ENCODE data around the gene LCP1.

DNA sequence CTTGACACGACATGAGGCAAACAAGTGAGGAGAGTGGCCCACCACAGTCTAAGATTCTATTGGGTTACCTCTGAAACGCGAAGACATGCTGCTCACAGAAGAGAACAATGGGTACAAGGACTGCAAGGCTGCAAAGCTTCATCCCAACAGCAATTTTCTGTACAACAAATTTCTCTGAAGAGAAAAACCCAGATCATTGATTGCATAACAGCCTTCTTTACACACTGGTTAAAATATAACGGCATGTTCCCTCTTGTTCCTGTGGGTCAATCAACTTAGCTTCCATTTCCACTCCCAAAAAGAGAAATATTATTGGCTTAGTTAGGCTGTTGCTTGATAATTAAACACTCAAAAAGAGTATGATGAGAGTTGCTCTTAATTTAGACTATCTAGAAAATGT lies 77.1 kb downstream of the LCP1 start, which contains the start of gene CPB2:
- TF ChIP-seq AEBP2 (tag by site-specific recombination; IDR thresholded peaks at IDR 0.05; ENCODE audit: borderline replicate concordance) (no peak), ZNF791 (tag by site-specific recombination; IDR thresholded peaks at IDR 0.05) (no peak), SALL2 (tag by site-specific recombination; IDR thresholded peaks at IDR 0.05; ENCODE audit: borderline replicate concordance) (no peak), CTCF (tag by site-specific recombination; IDR thresholded peaks at IDR 0.05) (no peak), TCF7L2 (IDR thresholded peaks at IDR 0.05; ENCODE audit: borderline replicate concordance, low read depth, low read length) (no peak), ZNF664 (tag by site-specific recombination; IDR thresholded peaks at IDR 0.05) (no peak), ZBTB21 (tag by site-specific recombination; IDR thresholded peaks at IDR 0.05) (no peak), ZNF701 (tag by site-specific recombination; IDR thresholded peaks at IDR 0.05) (no peak), ZNF23 (tag by site-specific recombination; IDR thresholded peaks at IDR 0.05; ENCODE audit: borderline replicate concordance) (no peak), ZNF658 (tag by site-specific recombination; IDR thresholded peaks at IDR 0.05) (no peak)
- TF ChIP-seq, protein P1, sequence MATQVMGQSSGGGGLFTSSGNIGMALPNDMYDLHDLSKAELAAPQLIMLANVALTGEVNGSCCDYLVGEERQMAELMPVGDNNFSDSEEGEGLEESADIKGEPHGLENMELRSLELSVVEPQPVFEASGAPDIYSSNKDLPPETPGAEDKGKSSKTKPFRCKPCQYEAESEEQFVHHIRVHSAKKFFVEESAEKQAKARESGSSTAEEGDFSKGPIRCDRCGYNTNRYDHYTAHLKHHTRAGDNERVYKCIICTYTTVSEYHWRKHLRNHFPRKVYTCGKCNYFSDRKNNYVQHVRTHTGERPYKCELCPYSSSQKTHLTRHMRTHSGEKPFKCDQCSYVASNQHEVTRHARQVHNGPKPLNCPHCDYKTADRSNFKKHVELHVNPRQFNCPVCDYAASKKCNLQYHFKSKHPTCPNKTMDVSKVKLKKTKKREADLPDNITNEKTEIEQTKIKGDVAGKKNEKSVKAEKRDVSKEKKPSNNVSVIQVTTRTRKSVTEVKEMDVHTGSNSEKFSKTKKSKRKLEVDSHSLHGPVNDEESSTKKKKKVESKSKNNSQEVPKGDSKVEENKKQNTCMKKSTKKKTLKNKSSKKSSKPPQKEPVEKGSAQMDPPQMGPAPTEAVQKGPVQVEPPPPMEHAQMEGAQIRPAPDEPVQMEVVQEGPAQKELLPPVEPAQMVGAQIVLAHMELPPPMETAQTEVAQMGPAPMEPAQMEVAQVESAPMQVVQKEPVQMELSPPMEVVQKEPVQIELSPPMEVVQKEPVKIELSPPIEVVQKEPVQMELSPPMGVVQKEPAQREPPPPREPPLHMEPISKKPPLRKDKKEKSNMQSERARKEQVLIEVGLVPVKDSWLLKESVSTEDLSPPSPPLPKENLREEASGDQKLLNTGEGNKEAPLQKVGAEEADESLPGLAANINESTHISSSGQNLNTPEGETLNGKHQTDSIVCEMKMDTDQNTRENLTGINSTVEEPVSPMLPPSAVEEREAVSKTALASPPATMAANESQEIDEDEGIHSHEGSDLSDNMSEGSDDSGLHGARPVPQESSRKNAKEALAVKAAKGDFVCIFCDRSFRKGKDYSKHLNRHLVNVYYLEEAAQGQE (tag by site-specific recombination; IDR thresholded peaks at IDR 0.05), result no peak
